SK-N-SH treated with all-trans-retinoic acid at 6 μM for 48 hours (cell line): ENCODE data around the gene PIAS2.

ENCODE experiments used
- ATAC-seq: fragments of 200-7000 bp; cut with Tn5 transposase; 3 replicates; pipeline ENCODE4 v1.9.1; 2020; ENCODE audit warnings: mild to moderate bottlenecking, moderate library complexity
- BACH2 ChIP-seq: fragments of 250-450 bp; sonication (Bioruptor Pico); IDR thresholded peaks from 2 replicates; pipeline ENCODE4 v1.9.0; 2021; ENCODE audit warnings: mild to moderate bottlenecking, borderline replicate concordance
- CSDC2 ChIP-seq: fragments of 250-450 bp; sonication (Bioruptor Pico); IDR thresholded peaks from 2 replicates; pipeline ENCODE4 v1.5.0; 2020; ENCODE audit warnings: mild to moderate bottlenecking, moderate library complexity
- ISL1 ChIP-seq: fragments of 250-450 bp; sonication (Bioruptor Pico); IDR thresholded peaks from 2 replicates; pipeline ENCODE4 v2.1.2; 2022; ENCODE audit warnings: mild to moderate bottlenecking, moderate library complexity
- PPARA ChIP-seq: fragments of 250-450 bp; sonication (Bioruptor Pico); IDR thresholded peaks from 2 replicates; pipeline ENCODE4 v1.5.0; 2020; ENCODE audit warnings: mild to moderate bottlenecking, borderline replicate concordance
- SNAI2 ChIP-seq: fragments of 250-450 bp; sonication (Bioruptor Pico); IDR thresholded peaks from 2 replicates; pipeline ENCODE4 v1.5.0; 2020; ENCODE audit warnings: mild to moderate bottlenecking, moderate library complexity
- TCF4 ChIP-seq: fragments of 250-450 bp; sonication (Bioruptor Pico); IDR thresholded peaks from 2 replicates; pipeline ENCODE4 v1.8.0; 2021; ENCODE audit warnings: mild to moderate bottlenecking, moderate library complexity, borderline replicate concordance
- TOX ChIP-seq: fragments of 250-450 bp; sonication (Bioruptor Pico); IDR thresholded peaks from 2 replicates; pipeline ENCODE4 v1.8.0; 2021; ENCODE audit warnings: mild to moderate bottlenecking, moderate library complexity, borderline replicate concordance
- ZC3H10 ChIP-seq: fragments of 250-450 bp; sonication (Bioruptor Pico); IDR thresholded peaks from 2 replicates; pipeline ENCODE4 v1.5.1; 2021; ENCODE audit warnings: mild to moderate bottlenecking, moderate library complexity
- ZFP3 ChIP-seq: fragments of 250-450 bp; sonication (Bioruptor Pico); IDR thresholded peaks from 2 replicates; pipeline ENCODE4 v1.5.0; 2020; ENCODE audit warnings: mild to moderate bottlenecking, moderate library complexity
- ZFP30 ChIP-seq: fragments of 450-650 bp; formaldehyde crosslinking; IDR thresholded peaks from 2 replicates; pipeline ENCODE4 v1.5.0; 2022; ENCODE audit warnings: mild to moderate bottlenecking, moderate library complexity
- ZNF565 ChIP-seq: fragments of 450-650 bp; formaldehyde crosslinking; conservative IDR thresholded peaks from 2 replicates; pipeline ENCODE4 v1.5.0; 2020; ENCODE audit warnings: low read depth, mild to moderate bottlenecking, moderate library complexity
- ZNF70 ChIP-seq: fragments of 450-650 bp; formaldehyde crosslinking; IDR thresholded peaks from 2 replicates; pipeline ENCODE4 v1.5.0; 2020; ENCODE audit warnings: mild to moderate bottlenecking, moderate library complexity
- ZNF8 ChIP-seq: fragments of 450-650 bp; formaldehyde crosslinking; IDR thresholded peaks from 2 replicates; pipeline ENCODE4 v1.5.0; 2020; ENCODE audit warnings: mild to moderate bottlenecking, moderate library complexity
- TF ChIP-seq, protein P1 (sequence below): fragments of 250-450 bp; sonication (Bioruptor Pico); IDR thresholded peaks from 2 replicates; pipeline ENCODE4 v1.5.0; 2020; ENCODE audit warnings: mild to moderate bottlenecking, moderate library complexity
- TF ChIP-seq, protein P2 (sequence below): fragments of 250-450 bp; sonication (Bioruptor Pico); IDR thresholded peaks from 2 replicates; pipeline ENCODE4 v1.5.1; 2020; ENCODE audit warnings: low read depth, mild to moderate bottlenecking, moderate library complexity
- TF ChIP-seq, protein P3 (sequence below): fragments of 250-450 bp; sonication (Bioruptor Pico); IDR thresholded peaks from 2 replicates; pipeline ENCODE4 v1.5.1; 2021; ENCODE audit warnings: mild to moderate bottlenecking, moderate library complexity
- TF ChIP-seq, protein P4 (sequence below): fragments of 250-450 bp; sonication (Bioruptor Pico); IDR thresholded peaks from 2 replicates; pipeline ENCODE4 v1.8.0; 2021; ENCODE audit warnings: low read depth, mild to moderate bottlenecking, moderate library complexity, borderline replicate concordance
- TF ChIP-seq, protein P5 (sequence below): fragments of 250-450 bp; sonication (Bioruptor Pico); IDR thresholded peaks from 2 replicates; pipeline ENCODE4 v1.8.0; 2020; ENCODE audit warnings: mild to moderate bottlenecking, moderate library complexity, borderline replicate concordance

The PIAS2 gene

DNA sequence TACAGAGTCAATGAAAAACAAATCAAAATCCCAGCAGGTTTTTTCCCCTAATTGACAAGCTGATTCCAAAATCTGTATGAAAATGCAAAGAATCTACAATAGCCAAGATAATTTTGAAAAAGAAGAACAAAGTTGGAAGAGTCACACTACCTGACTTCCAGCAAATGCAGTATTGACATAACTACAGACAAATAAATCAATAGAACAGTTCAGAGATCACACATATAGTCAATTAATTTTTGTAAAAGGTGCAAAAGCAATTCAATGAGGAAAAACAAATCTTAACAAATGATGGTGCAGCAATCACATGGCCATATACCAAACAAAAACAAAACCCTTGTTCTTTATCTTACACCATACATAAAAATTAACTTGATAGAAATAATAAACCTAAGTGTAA, 85.9 kb downstream of the PIAS2 start:
- TF ChIP-seq SNAI2 (CRISPR knock-in tag) (no peak), TCF4 (CRISPR knock-in tag) (no peak), ZNF8 (no peak), ZNF70 (CRISPR knock-in tag) (no peak), ZC3H10 (no peak), ISL1 (CRISPR knock-in tag) (no peak), PPARA (CRISPR knock-in tag) (no peak), BACH2 (CRISPR knock-in tag) (no peak)
- TF ChIP-seq, protein P1, sequence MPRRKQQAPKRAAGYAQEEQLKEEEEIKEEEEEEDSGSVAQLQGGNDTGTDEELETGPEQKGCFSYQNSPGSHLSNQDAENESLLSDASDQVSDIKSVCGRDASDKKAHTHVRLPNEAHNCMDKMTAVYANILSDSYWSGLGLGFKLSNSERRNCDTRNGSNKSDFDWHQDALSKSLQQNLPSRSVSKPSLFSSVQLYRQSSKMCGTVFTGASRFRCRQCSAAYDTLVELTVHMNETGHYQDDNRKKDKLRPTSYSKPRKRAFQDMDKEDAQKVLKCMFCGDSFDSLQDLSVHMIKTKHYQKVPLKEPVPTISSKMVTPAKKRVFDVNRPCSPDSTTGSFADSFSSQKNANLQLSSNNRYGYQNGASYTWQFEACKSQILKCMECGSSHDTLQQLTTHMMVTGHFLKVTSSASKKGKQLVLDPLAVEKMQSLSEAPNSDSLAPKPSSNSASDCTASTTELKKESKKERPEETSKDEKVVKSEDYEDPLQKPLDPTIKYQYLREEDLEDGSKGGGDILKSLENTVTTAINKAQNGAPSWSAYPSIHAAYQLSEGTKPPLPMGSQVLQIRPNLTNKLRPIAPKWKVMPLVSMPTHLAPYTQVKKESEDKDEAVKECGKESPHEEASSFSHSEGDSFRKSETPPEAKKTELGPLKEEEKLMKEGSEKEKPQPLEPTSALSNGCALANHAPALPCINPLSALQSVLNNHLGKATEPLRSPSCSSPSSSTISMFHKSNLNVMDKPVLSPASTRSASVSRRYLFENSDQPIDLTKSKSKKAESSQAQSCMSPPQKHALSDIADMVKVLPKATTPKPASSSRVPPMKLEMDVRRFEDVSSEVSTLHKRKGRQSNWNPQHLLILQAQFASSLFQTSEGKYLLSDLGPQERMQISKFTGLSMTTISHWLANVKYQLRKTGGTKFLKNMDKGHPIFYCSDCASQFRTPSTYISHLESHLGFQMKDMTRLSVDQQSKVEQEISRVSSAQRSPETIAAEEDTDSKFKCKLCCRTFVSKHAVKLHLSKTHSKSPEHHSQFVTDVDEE: no peak
- TF ChIP-seq, protein P2, sequence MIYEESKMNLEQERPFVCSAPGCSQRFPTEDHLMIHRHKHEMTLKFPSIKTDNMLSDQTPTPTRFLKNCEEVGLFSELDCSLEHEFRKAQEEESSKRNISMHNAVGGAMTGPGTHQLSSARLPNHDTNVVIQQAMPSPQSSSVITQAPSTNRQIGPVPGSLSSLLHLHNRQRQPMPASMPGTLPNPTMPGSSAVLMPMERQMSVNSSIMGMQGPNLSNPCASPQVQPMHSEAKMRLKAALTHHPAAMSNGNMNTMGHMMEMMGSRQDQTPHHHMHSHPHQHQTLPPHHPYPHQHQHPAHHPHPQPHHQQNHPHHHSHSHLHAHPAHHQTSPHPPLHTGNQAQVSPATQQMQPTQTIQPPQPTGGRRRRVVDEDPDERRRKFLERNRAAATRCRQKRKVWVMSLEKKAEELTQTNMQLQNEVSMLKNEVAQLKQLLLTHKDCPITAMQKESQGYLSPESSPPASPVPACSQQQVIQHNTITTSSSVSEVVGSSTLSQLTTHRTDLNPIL (CRISPR knock-in tag): no peak
- TF ChIP-seq, protein P3, sequence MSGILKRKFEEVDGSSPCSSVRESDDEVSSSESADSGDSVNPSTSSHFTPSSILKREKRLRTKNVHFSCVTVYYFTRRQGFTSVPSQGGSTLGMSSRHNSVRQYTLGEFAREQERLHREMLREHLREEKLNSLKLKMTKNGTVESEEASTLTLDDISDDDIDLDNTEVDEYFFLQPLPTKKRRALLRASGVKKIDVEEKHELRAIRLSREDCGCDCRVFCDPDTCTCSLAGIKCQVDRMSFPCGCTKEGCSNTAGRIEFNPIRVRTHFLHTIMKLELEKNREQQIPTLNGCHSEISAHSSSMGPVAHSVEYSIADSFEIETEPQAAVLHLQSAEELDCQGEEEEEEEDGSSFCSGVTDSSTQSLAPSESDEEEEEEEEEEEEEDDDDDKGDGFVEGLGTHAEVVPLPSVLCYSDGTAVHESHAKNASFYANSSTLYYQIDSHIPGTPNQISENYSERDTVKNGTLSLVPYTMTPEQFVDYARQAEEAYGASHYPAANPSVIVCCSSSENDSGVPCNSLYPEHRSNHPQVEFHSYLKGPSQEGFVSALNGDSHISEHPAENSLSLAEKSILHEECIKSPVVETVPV (CRISPR knock-in tag): no peak
- TF ChIP-seq, protein P4, sequence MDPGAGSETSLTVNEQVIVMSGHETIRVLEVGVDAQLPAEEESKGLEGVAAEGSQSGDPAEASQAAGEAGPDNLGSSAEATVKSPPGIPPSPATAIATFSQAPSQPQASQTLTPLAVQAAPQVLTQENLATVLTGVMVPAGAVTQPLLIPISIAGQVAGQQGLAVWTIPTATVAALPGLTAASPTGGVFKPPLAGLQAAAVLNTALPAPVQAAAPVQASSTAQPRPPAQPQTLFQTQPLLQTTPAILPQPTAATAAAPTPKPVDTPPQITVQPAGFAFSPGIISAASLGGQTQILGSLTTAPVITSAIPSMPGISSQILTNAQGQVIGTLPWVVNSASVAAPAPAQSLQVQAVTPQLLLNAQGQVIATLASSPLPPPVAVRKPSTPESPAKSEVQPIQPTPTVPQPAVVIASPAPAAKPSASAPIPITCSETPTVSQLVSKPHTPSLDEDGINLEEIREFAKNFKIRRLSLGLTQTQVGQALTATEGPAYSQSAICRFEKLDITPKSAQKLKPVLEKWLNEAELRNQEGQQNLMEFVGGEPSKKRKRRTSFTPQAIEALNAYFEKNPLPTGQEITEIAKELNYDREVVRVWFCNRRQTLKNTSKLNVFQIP (CRISPR knock-in tag): no peak
- TF ChIP-seq, protein P5, sequence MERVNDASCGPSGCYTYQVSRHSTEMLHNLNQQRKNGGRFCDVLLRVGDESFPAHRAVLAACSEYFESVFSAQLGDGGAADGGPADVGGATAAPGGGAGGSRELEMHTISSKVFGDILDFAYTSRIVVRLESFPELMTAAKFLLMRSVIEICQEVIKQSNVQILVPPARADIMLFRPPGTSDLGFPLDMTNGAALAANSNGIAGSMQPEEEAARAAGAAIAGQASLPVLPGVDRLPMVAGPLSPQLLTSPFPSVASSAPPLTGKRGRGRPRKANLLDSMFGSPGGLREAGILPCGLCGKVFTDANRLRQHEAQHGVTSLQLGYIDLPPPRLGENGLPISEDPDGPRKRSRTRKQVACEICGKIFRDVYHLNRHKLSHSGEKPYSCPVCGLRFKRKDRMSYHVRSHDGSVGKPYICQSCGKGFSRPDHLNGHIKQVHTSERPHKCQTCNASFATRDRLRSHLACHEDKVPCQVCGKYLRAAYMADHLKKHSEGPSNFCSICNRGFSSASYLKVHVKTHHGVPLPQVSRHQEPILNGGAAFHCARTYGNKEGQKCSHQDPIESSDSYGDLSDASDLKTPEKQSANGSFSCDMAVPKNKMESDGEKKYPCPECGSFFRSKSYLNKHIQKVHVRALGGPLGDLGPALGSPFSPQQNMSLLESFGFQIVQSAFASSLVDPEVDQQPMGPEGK: no peak
- TF ChIP-seq, all 23 proteins: peak for 0
- ATAC-seq: no peak

DNA sequence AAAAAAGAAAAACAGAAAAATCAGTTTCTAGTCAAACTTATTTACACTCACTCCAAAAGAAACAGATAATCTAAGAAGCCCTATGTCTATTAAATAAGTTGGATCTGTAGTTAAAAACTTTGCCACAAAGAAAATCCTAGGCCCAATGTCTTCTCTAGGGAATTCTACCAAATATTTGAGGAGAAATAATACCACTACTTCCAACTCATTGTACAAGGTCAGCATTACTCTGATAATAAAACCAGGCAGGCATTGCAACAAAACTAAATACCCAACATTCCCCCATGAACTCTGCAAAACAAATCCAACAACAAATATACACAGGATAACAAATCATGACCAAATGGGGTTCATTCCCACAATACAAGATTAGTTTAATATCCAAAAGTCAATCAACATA, 86.7 kb downstream of the PIAS2 start:
- TF ChIP-seq ZFP3 (CRISPR knock-in tag): no peak
- TF ChIP-seq ZFP30 (CRISPR knock-in tag): no peak
- TF ChIP-seq ZNF70 (CRISPR knock-in tag): no peak
- TF ChIP-seq TOX (CRISPR knock-in tag): no peak
- TF ChIP-seq, protein P5: no peak
- TF ChIP-seq, protein P3 (CRISPR knock-in tag): no peak
- TF ChIP-seq, protein P4 (CRISPR knock-in tag): no peak
- TF ChIP-seq, protein P1: no peak
- no peak for TF ChIP-seq ISL1 (CRISPR knock-in tag)
- TF ChIP-seq PPARA (CRISPR knock-in tag): no peak
- TF ChIP-seq SNAI2 (CRISPR knock-in tag): no peak
- no peak for TF ChIP-seq ZNF565
- TF ChIP-seq TCF4 (CRISPR knock-in tag): no peak
- TF ChIP-seq CSDC2 (CRISPR knock-in tag): no peak

More for the DNA sequence above, 86.7 kb downstream of the PIAS2 start:
- ATAC-seq: no peak
